Measurements from ENCODE around the gene MYH11. TPM values are rescaled to one million over a fixed set of nuclear protein-coding genes. Genes with fewer than 3 reads are reported as not detected.

Gene MYH11
- total RNA-seq, 1 experiment from 2014 or later, result not detected

DNA sequence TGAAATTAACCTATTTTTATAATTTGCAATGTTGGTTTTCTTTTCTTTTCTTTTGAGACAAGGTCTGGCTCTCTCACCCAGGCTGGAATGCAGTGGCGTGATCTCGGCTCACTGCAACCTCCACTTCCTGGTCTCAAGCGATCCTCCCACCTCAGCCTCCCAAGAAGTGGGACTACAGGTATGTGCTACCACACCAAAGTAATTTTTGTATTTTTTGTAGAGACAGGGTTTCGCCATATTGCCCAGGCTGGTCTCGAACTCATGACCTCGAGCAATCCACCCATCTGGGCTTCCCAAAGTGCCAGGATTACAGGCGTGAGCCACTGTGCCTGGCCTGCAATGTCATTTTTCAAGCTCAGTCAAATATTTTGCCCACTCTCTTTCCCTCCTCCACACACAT lies 36.0 kb downstream of the MYH11 start:
- peaks cover 9% of the 10 kb centered on the region for H3K9me3 ChIP-seq (ENCODE audit: low read depth, low read length, poor library complexity, severe bottlenecking)
- no peak overlapping the region for H3K4me3 ChIP-seq (ENCODE audit: low read depth, low read length, poor library complexity, severe bottlenecking)
- H3K36me3 ChIP-seq (ENCODE audit: insufficient read depth, low read length, poor library complexity, severe bottlenecking), result no peaks in the 10 kb centered on the region
- no peak for DNase-seq (ENCODE audit: low spot score)
- intact Hi-C loops (cut with micrococcal nuclease; ENCODE audit: unreplicated experiment), result loop anchor here (5.0 kb wide), 1 partner anchor 54 kb away; no protein-coding TSS in a partner anchor
- H3K4me1 ChIP-seq (ENCODE audit: insufficient read depth, low read length, poor library complexity, severe bottlenecking), result no peaks in the 10 kb centered on the region
- no peak overlapping the region for H3K27ac ChIP-seq (ENCODE audit: low read depth, low read length, poor library complexity, severe bottlenecking)
- peaks cover 6% of the 10 kb centered on the region for H3K27me3 ChIP-seq (replicated peaks; ENCODE audit: insufficient read depth, low read depth, low read length, poor library complexity)
- POLR2A ChIA-PET (ENCODE audit: low non-redundant PET), result no interaction called here
- TF ChIP-seq, protein P1, sequence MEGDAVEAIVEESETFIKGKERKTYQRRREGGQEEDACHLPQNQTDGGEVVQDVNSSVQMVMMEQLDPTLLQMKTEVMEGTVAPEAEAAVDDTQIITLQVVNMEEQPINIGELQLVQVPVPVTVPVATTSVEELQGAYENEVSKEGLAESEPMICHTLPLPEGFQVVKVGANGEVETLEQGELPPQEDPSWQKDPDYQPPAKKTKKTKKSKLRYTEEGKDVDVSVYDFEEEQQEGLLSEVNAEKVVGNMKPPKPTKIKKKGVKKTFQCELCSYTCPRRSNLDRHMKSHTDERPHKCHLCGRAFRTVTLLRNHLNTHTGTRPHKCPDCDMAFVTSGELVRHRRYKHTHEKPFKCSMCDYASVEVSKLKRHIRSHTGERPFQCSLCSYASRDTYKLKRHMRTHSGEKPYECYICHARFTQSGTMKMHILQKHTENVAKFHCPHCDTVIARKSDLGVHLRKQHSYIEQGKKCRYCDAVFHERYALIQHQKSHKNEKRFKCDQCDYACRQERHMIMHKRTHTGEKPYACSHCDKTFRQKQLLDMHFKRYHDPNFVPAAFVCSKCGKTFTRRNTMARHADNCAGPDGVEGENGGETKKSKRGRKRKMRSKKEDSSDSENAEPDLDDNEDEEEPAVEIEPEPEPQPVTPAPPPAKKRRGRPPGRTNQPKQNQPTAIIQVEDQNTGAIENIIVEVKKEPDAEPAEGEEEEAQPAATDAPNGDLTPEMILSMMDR (conservative IDR thresholded peaks at IDR 0.05; ENCODE audit: low read depth, low read length), result no peak
- TF ChIP-seq EZH2 (IDR thresholded peaks at IDR 0.05; ENCODE audit: borderline replicate concordance, low read depth, low read length, poor library complexity, severe bottlenecking), result no peak
- CTCF ChIA-PET, result interaction anchor here (0.5 to 1.0 kb wide), 2 partner anchors 19 to 1009 kb away, joined by 4 to 7 read pairs; no protein-coding TSS in a partner anchor
- BruUV-seq (replicated peaks), result no TSS peak

DNA sequence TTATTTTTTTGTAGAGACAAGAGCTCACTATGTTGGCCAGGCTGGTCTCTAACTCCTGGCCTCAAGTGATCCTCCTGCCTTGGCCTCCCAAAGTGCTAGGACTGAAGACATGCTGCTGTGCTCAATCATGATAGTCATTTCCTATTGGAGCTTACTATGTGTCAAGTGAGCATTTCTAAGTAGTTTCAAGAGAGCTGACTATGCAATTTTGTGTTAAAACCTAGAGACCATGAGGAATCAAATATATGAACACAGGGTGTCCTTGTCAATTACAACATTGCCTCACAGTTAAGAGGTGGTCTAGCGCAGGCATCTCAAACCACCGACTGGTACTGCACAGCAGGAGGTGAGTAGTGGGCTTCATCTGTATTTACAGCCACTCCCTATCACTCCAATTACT lies 37.8 kb downstream of the MYH11 start:
- no peak for DNase-seq (ENCODE audit: low spot score)
- no peak overlapping the region for H3K4me3 ChIP-seq (ENCODE audit: low read depth, low read length, poor library complexity, severe bottlenecking)
- H3K27me3 ChIP-seq (replicated peaks; ENCODE audit: insufficient read depth, low read depth, low read length, poor library complexity), result peaks cover 17% of the 10 kb centered on the region
- H3K9me3 ChIP-seq (ENCODE audit: low read depth, low read length, poor library complexity, severe bottlenecking), result peaks cover 14% of the 10 kb centered on the region
- no peaks in the 10 kb centered on the region for H3K4me1 ChIP-seq (ENCODE audit: insufficient read depth, low read length, poor library complexity, severe bottlenecking)
- TF ChIP-seq, protein P1 (conservative IDR thresholded peaks at IDR 0.05; ENCODE audit: low read depth, low read length), result no peak
- no peaks in the 10 kb centered on the region for H3K36me3 ChIP-seq (ENCODE audit: insufficient read depth, low read length, poor library complexity, severe bottlenecking)
- no TSS peak for BruUV-seq (replicated peaks)
- CTCF ChIA-PET, result no interaction called here
- intact Hi-C loops (cut with micrococcal nuclease; ENCODE audit: unreplicated experiment), result no loop called here
- H3K27ac ChIP-seq (ENCODE audit: low read depth, low read length, poor library complexity, severe bottlenecking), result no peak overlapping the region
- POLR2A ChIA-PET (ENCODE audit: low non-redundant PET), result no interaction called here

DNA sequence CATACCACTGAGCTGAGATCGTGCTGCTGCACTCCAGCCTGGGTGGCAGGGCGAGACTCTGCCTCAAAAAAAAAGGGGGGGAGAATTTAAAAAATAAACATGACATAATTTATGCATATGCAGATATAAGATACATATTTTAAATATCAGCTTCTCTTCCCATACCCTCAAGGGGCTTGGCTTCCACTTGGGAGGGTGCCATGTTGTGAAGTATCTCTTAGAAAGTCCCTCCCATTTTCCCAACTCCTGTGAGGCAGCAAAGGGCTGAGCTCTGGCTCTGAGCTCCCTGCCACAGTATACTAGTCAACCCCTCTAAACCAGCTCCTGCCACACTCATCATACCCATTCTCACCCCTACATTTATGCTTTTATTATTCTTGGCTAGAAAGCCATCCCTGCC lies 39.4 kb downstream of the MYH11 start:
- ChIA-PET CTCF (interaction anchor here (0.6 to 1.1 kb wide), 2 partner anchors 40 to 252 kb away, joined by 3 to 4 read pairs; no protein-coding TSS in a partner anchor), POLR2A (ENCODE audit: low non-redundant PET) (interaction anchor here (0.7 kb wide), 1 partner anchor 373 kb away, joined by 3 read pairs; no protein-coding TSS in a partner anchor)
- no peak for DNase-seq (ENCODE audit: low spot score)
- Histone ChIP-seq H3K4me3 (ENCODE audit: low read depth, low read length, poor library complexity, severe bottlenecking) (no peak overlapping the region), H3K27me3 (replicated peaks; ENCODE audit: insufficient read depth, low read depth, low read length, poor library complexity) (peaks cover 17% of the 10 kb centered on the region), H3K27ac (ENCODE audit: low read depth, low read length, poor library complexity, severe bottlenecking) (no peak overlapping the region), H3K4me1 (ENCODE audit: insufficient read depth, low read length, poor library complexity, severe bottlenecking) (no peaks in the 10 kb centered on the region), H3K36me3 (ENCODE audit: insufficient read depth, low read length, poor library complexity, severe bottlenecking) (no peaks in the 10 kb centered on the region), H3K9me3 (ENCODE audit: low read depth, low read length, poor library complexity, severe bottlenecking) (peaks cover 14% of the 10 kb centered on the region)
- TF ChIP-seq, protein P1 (conservative IDR thresholded peaks at IDR 0.05; ENCODE audit: low read depth, low read length), result no peak
- no peak for TF ChIP-seq EZH2 (IDR thresholded peaks at IDR 0.05; ENCODE audit: borderline replicate concordance, low read depth, low read length, poor library complexity, severe bottlenecking)
- BruUV-seq (replicated peaks), result no TSS peak
- intact Hi-C loops (cut with micrococcal nuclease; ENCODE audit: unreplicated experiment), result no loop called here

Measured in A673 (cell line).